ENCODE results near the gene ZYG11A. TPM values are rescaled to one million over a fixed set of nuclear protein-coding genes. Genes with fewer than 3 reads are reported as not detected.
A peak's percentile ranks its signal among the peaks of the same experiment; 100 is the strongest.

The ZYG11A gene
- total RNA-seq, 4 donors from 2014 or later = not detected

- no peak for DNase-seq
- H3K27me3 ChIP-seq = no peaks in the 10 kb centered on the region
- TF ChIP-seq POLR2A (IDR thresholded peaks at IDR 0.05) = no peak
- TF ChIP-seq CTCF (IDR thresholded peaks at IDR 0.05) = no peak
- peaks cover 0 to 11% (median 0%) of the 10 kb centered on the region in 4 donors for H3K4me1 ChIP-seq
- H3K9me3 ChIP-seq = no peaks in the 10 kb centered on the region
- H3K36me3 ChIP-seq = no peaks in the 10 kb centered on the region
- peak overlapping the region; percentile 55 to 78 (median 72) for H3K27ac ChIP-seq
- peak overlapping the region; percentile 62 to 92 (median 72) for H3K4me3 ChIP-seq
Observed at GRCh38 chr1:52926864-52927211, 84.3 kb downstream of the ZYG11A start.

GRCh38 chr1:52927212-52928014 is 84.9 kb downstream of the ZYG11A start, which contains the start of gene SCP2:
TSS of gene SCP2 (plus strand) at chr1:52927276. CDS start at chr1:52927397, 121 bp downstream.
- Histone ChIP-seq H3K36me3 (no peaks in the 10 kb centered on the region), H3K27me3 (no peaks in the 10 kb centered on the region), H3K27ac (peak within 1 kb of the TSS; percentile 55 to 78 (median 72)), H3K4me1 (peaks cover 0 to 11% (median 0%) of the 10 kb centered on the region in 4 donors), H3K9me3 (no peaks in the 10 kb centered on the region), H3K4me3 (peak within 1 kb of the TSS; percentile 62 to 92 (median 72))
- DNase-seq = peak; percentile 60 to 93 (median 89)
- peak; percentile 69 to 86 for TF ChIP-seq POLR2A (IDR thresholded peaks at IDR 0.05)
- no peak for TF ChIP-seq CTCF (IDR thresholded peaks at IDR 0.05)

GRCh38 chr1:52928015-52928404 is 85.5 kb downstream of the ZYG11A start:
- no peak for TF ChIP-seq CTCF (IDR thresholded peaks at IDR 0.05)
- no peak for TF ChIP-seq POLR2A (IDR thresholded peaks at IDR 0.05)
- H3K4me3 ChIP-seq = peak overlapping the region; percentile 62 to 92 (median 72)
- no peaks in the 10 kb centered on the region for H3K27me3 ChIP-seq
- H3K4me1 ChIP-seq = peaks cover 0 to 11% (median 0%) of the 10 kb centered on the region in 4 donors
- no peak for DNase-seq
- H3K36me3 ChIP-seq = no peaks in the 10 kb centered on the region
- H3K27ac ChIP-seq = peak overlapping the region in 3 of 4 donors; percentile 67 to 78 (median 76)
- no peaks in the 10 kb centered on the region for H3K9me3 ChIP-seq

- H3K9me3 ChIP-seq = no peaks in the 10 kb centered on the region
- no peaks in the 10 kb centered on the region for H3K27me3 ChIP-seq
- DNase-seq = no peak
- no peak overlapping the region for H3K27ac ChIP-seq
- no peak overlapping the region for H3K4me3 ChIP-seq
- no peaks in the 10 kb centered on the region for H3K36me3 ChIP-seq
- peaks cover 0 to 11% (median 0%) of the 10 kb centered on the region in 4 donors for H3K4me1 ChIP-seq
- no peak for TF ChIP-seq CTCF (IDR thresholded peaks at IDR 0.05)
- no peak for TF ChIP-seq POLR2A (IDR thresholded peaks at IDR 0.05)
Observed at GRCh38 chr1:52929019-52929418, 86.5 kb downstream of the ZYG11A start.

- H3K27ac ChIP-seq = no peak overlapping the region
- H3K27me3 ChIP-seq = no peaks in the 10 kb centered on the region
- H3K9me3 ChIP-seq = no peaks in the 10 kb centered on the region
- DNase-seq = no peak
- no peaks in the 10 kb centered on the region for H3K36me3 ChIP-seq
- no peaks in the 10 kb centered on the region for H3K4me1 ChIP-seq
- TF ChIP-seq POLR2A (IDR thresholded peaks at IDR 0.05) (no peak), CTCF (IDR thresholded peaks at IDR 0.05) (no peak)
- H3K4me3 ChIP-seq = no peak overlapping the region
Observed at GRCh38 chr1:52937433-52938182, 95.0 kb downstream of the ZYG11A start.
